NB4 (cell line): Measurements from ENCODE around the gene CHSY1.

Experiments
- MYC ChIP-seq: IDR thresholded peaks from 2 replicates; pipeline ENCODE4 v1.6.1; 2011; ENCODE audit warnings: low read depth, low read length
- POLR2A ChIP-seq: IDR thresholded peaks from 2 replicates; pipeline ENCODE4 v1.6.1; 2011; ENCODE audit warnings: mild to moderate bottlenecking; ENCODE audit not compliant: insufficient read length; ENCODE audit errors: extremely low read depth
- TF ChIP-seq, protein P1 (sequence below): IDR thresholded peaks from one replicate; pipeline ENCODE4 v1.5.1; 2012; ENCODE audit warnings: low read depth, low read length
- TF ChIP-seq, protein P2 (sequence below): IDR thresholded peaks from 2 replicates; pipeline ENCODE4 v1.6.1; 2011; ENCODE audit warnings: low read depth, low read length

DNA sequence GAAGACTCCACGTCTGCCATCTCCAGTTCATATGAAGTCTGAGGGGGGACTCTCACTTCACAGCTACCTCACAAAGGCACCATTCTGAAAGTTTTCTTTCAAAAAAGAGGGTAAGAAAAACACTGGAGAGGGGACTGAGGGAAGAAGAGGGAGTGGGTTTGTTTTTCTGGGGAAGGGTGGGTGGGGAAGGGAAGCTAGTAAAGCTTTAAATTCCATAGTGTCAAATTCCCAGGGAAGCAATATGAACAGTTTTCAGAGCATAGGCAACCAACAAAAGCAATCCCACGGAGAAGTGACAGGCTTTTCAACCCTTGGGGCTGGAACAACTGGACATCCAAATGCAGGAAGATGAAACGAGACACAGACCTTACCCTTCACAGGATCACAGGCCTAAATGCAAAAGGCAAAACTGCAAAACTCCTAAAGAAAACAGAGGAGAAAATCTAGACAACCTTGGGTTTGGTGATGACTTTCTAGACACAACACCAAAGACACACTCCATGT is 61.7 kb downstream of the CHSY1 start:
- TF ChIP-seq POLR2A (no peak), MYC (no peak)
- TF ChIP-seq, protein P1, sequence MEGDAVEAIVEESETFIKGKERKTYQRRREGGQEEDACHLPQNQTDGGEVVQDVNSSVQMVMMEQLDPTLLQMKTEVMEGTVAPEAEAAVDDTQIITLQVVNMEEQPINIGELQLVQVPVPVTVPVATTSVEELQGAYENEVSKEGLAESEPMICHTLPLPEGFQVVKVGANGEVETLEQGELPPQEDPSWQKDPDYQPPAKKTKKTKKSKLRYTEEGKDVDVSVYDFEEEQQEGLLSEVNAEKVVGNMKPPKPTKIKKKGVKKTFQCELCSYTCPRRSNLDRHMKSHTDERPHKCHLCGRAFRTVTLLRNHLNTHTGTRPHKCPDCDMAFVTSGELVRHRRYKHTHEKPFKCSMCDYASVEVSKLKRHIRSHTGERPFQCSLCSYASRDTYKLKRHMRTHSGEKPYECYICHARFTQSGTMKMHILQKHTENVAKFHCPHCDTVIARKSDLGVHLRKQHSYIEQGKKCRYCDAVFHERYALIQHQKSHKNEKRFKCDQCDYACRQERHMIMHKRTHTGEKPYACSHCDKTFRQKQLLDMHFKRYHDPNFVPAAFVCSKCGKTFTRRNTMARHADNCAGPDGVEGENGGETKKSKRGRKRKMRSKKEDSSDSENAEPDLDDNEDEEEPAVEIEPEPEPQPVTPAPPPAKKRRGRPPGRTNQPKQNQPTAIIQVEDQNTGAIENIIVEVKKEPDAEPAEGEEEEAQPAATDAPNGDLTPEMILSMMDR: no peak
- TF ChIP-seq, protein P2, sequence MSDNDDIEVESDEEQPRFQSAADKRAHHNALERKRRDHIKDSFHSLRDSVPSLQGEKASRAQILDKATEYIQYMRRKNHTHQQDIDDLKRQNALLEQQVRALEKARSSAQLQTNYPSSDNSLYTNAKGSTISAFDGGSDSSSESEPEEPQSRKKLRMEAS: no peak
